Uterus (tissue), 2 donors: Measurements from ENCODE around the gene EFNB1.

Experiments
- CTCF ChIP-seq, 4 experiments: fragments of 200-600 bp in 2 of 4; fragments of 450-650 bp in 2 of 4; sonication (generic) in 2 of 4; IDR thresholded peaks; one replicate each; pipeline ENCODE4 v1.5.1; 2016 to 2019; ENCODE audit warnings: antibody characterized with exemption in 4 of 4, mild to moderate bottlenecking in 2 of 4, moderate library complexity in 1 of 4
- POLR2A ChIP-seq, 2 donors: fragments of 450-650 bp; IDR thresholded peaks; one replicate each; pipeline ENCODE4 v1.6.1; 2016; ENCODE audit warnings: antibody characterized with exemption in 2 of 2, mild to moderate bottlenecking in 1 of 2, moderate library complexity in 1 of 2

GRCh38 chrX:68828740-68829581 lies at the start of gene EFNB1:
- TF ChIP-seq CTCF (IDR thresholded peaks at IDR 0.05), result peak in 1 of 4 experiments; percentile 17
- TF ChIP-seq POLR2A (IDR thresholded peaks at IDR 0.05), result peak; percentile 95 to 98
